Endodermal cell (in vitro differentiated cells): ENCODE measurements around the gene CAVIN3. TPM values are rescaled to one million over a fixed set of nuclear protein-coding genes. Genes with fewer than 3 reads are reported as not detected.

Experiments used
- DNase-seq: peaks from one replicate; pipeline ENCODE4 v3.0.0-alpha.2; 2017
- H3K27ac ChIP-seq: 2 replicates; pipeline ENCODE4 v1.5.1; 2013; ENCODE audit warnings: mild to moderate bottlenecking, low read depth, low read length, moderate library complexity
- H3K27me3 ChIP-seq: 2 replicates; pipeline ENCODE4 v1.6.1; 2013; ENCODE audit warnings: mild to moderate bottlenecking, low read length, moderate library complexity; ENCODE audit not compliant: insufficient read depth, control insufficient read depth, poor library complexity, severe bottlenecking
- H3K36me3 ChIP-seq: 2 replicates; pipeline ENCODE4 v1.7.0; 2013; ENCODE audit warnings: mild to moderate bottlenecking, low read length, moderate library complexity; ENCODE audit not compliant: control insufficient read depth, insufficient read depth
- H3K4me1 ChIP-seq: one replicate; pipeline ENCODE4 v1.7.0; 2013; ENCODE audit warnings: low read length; ENCODE audit not compliant: control insufficient read depth, insufficient read depth
- H3K4me3 ChIP-seq: 2 replicates; pipeline ENCODE4 v1.5.1; 2013; ENCODE audit warnings: mild to moderate bottlenecking, low read length, moderate library complexity
- H3K9ac ChIP-seq: 2 replicates; pipeline ENCODE4 v1.6.1; 2013; ENCODE audit warnings: mild to moderate bottlenecking, low read length, moderate library complexity; ENCODE audit not compliant: poor library complexity, severe bottlenecking; ENCODE audit errors: extremely low read depth
- H3K9me3 ChIP-seq: 2 replicates; pipeline ENCODE4 v1.6.1; 2013; ENCODE audit warnings: mild to moderate bottlenecking, low read length, moderate library complexity; ENCODE audit not compliant: control insufficient read depth
- H3K27ac Mint-ChIP-seq: 2 replicates; pipeline ENCODE4 v1.8.0; 2020; ENCODE audit warnings: mixed read lengths
- H3K27me3 Mint-ChIP-seq: 2 replicates; pipeline ENCODE4 v1.8.0; 2021; ENCODE audit warnings: mild to moderate bottlenecking, mixed read lengths; ENCODE audit not compliant: insufficient read depth
- H3K36me3 Mint-ChIP-seq: 2 replicates; pipeline ENCODE4 v1.8.0; 2020; ENCODE audit warnings: low read depth, mixed read lengths
- H3K4me1 Mint-ChIP-seq: 2 replicates; pipeline ENCODE4 v1.8.0; 2020; ENCODE audit warnings: mixed read lengths
- H3K4me3 Mint-ChIP-seq: 2 replicates; pipeline ENCODE4 v1.8.0; 2020; ENCODE audit warnings: mild to moderate bottlenecking, moderate library complexity, mixed read lengths
- H3K9me3 Mint-ChIP-seq: 2 replicates; pipeline ENCODE4 v1.8.0; 2020; ENCODE audit warnings: mild to moderate bottlenecking, mixed read lengths
- WGBS, 2 experiments: methylation state at CpG; one replicate each; pipeline versions ENCODE4 v1.1.5 to v1.1.7; 2013; ENCODE audit warnings: missing lambda C conversion rate in 2 of 2, mixed read lengths in 1 of 2; ENCODE audit not compliant: insufficient coverage in 1 of 2, insufficient read length in 1 of 2; 5-methylcytosine and 5-hydroxymethylcytosine counted together
- total RNA-seq, 2 donors: library from RNA; stranded (reverse); fragmentation: NEBNext Ultra II Directional in 1 of 2; extraction: Animal tissue kit (Norgen Biotek cat#: 25700) in 1 of 2; gene quantifications; 2 replicates in 1 of 2; 3 replicates in 1 of 2; pipeline ENCODE4 v1.2.1, GENCODE V29; 2021
- TF ChIP-seq, protein P1 (sequence below): fragments of 200-600 bp; sonication (generic); conservative IDR thresholded peaks from 2 replicates; pipeline ENCODE4 v1.5.0; 2021; ENCODE audit warnings: antibody characterized with exemption, mild to moderate bottlenecking

The CAVIN3 gene
- total RNA-seq, 2 donors from 2014 or later, result 42.2 to 70.2 TPM

DNA sequence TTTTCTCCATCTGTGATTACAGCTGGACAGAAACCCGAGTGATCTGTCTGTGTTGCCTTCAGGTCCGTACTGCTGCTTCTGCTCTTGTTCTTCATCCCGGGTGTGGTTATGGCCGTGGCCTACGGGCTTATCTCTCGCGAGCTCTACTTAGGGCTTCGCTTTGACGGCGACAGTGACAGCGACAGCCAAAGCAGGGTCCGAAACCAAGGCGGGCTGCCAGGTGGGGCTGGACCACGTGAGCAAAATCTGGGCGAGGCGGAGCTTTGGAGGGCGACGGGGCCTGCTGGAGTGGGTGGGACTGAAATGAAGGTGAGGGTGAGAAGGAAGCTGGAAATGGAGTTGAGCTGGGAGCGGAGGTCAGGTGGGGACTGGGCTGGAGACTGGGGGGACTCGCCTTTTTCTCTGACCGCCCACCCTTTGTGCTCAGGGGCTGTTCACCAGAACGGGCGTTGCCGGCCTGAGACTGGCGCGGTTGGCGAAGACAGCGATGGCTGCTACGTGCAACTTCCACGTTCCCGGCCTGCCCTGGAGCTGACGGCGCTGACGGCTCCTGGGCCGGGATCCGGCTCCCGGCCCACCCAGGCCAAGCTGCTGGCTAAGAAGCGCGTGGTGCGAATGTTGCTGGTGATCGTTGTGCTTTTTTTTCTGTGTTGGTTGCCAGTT, 49.6 kb downstream of the CAVIN3 start:
- peaks cover 45% of the 10 kb centered on the region for H3K36me3 ChIP-seq
- H3K4me1 Mint-ChIP-seq, result peaks cover 35% of the 10 kb centered on the region
- peaks cover 18% of the 10 kb centered on the region for H3K4me1 ChIP-seq
- no peaks in the 10 kb centered on the region for H3K27me3 ChIP-seq
- H3K27ac Mint-ChIP-seq, result no peak overlapping the region
- H3K9ac ChIP-seq, result no peak overlapping the region
- H3K4me3 ChIP-seq, result no peak overlapping the region
- no peaks in the 10 kb centered on the region for H3K27me3 Mint-ChIP-seq
- peaks cover 13% of the 10 kb centered on the region for H3K9me3 Mint-ChIP-seq
- peaks cover 51% of the 10 kb centered on the region for H3K36me3 Mint-ChIP-seq
- H3K27ac ChIP-seq, result no peak overlapping the region
- 95 to 97% methylated on average over 28 to 41 of the region's 41 CpGs for WGBS, 2 experiments
- peak overlapping the region; percentile 7 for H3K4me3 Mint-ChIP-seq
- DNase-seq, result peak; percentile 38
- TF ChIP-seq, protein P1, sequence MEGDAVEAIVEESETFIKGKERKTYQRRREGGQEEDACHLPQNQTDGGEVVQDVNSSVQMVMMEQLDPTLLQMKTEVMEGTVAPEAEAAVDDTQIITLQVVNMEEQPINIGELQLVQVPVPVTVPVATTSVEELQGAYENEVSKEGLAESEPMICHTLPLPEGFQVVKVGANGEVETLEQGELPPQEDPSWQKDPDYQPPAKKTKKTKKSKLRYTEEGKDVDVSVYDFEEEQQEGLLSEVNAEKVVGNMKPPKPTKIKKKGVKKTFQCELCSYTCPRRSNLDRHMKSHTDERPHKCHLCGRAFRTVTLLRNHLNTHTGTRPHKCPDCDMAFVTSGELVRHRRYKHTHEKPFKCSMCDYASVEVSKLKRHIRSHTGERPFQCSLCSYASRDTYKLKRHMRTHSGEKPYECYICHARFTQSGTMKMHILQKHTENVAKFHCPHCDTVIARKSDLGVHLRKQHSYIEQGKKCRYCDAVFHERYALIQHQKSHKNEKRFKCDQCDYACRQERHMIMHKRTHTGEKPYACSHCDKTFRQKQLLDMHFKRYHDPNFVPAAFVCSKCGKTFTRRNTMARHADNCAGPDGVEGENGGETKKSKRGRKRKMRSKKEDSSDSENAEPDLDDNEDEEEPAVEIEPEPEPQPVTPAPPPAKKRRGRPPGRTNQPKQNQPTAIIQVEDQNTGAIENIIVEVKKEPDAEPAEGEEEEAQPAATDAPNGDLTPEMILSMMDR, result no peak
- H3K9me3 ChIP-seq, result peaks cover 12% of the 10 kb centered on the region

DNA sequence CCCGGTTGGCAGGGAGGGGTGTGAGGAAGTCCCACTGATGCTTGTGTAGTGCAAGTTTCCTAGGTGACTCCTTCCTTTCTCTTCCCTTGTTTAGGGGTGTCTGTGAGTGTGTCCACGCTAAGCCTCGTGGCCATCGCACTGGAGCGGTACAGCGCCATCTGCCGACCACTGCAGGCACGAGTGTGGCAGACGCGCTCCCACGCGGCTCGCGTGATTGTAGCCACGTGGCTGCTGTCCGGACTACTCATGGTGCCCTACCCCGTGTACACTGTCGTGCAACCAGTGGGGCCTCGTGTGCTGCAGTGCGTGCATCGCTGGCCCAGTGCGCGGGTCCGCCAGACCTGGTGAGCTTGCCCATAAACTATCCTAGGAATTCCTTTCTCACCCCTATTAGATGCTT, 50.3 kb downstream of the CAVIN3 start:
- Mint-ChIP-seq H3K4me3 (no peak overlapping the region), H3K9me3 (peaks cover 7% of the 10 kb centered on the region), H3K27ac (no peak overlapping the region), H3K27me3 (no peaks in the 10 kb centered on the region), H3K4me1 (peaks cover 41% of the 10 kb centered on the region), H3K36me3 (peaks cover 44% of the 10 kb centered on the region)
- WGBS, 2 experiments, result 93 to 97% methylated on average over 21 to 24 of the region's 24 CpGs
- H3K27ac ChIP-seq, result no peak overlapping the region
- H3K4me1 ChIP-seq, result peaks cover 20% of the 10 kb centered on the region
- H3K4me3 ChIP-seq, result no peak overlapping the region
- H3K9ac ChIP-seq, result no peak overlapping the region
- peak; percentile 64 for DNase-seq
- peaks cover 52% of the 10 kb centered on the region for H3K36me3 ChIP-seq
- H3K9me3 ChIP-seq, result peaks cover 5% of the 10 kb centered on the region
- no peaks in the 10 kb centered on the region for H3K27me3 ChIP-seq
- TF ChIP-seq, protein P1, result peak; percentile 60

Other genes starting within 250 kb of the CAVIN3 start
- not detected for gene OR56B4, start 212.8 kb downstream of the CAVIN3 start, total RNA-seq
- gene OR52B2, start 150.2 kb downstream of the CAVIN3 start, total RNA-seq, result not detected
- gene OR52W1, start 121.3 kb downstream of the CAVIN3 start, total RNA-seq, result not detected
- gene C11orf42, start 114.9 kb downstream of the CAVIN3 start, total RNA-seq, result not detected
- 10 to 100 TPM; 45.3 to 50.6 TPM for gene FHIP1B, start 85.9 kb downstream of the CAVIN3 start, total RNA-seq
- 1 to 10 TPM; 1.7 to 4.3 TPM for gene CNGA4, start 81.4 kb downstream of the CAVIN3 start, total RNA-seq
- 100 to 1,000 TPM; 433 to 467 TPM for gene CCKBR, start 60.7 kb downstream of the CAVIN3 start, total RNA-seq
- gene SMPD1, start 70.0 kb upstream of the CAVIN3 start, total RNA-seq, result 10 to 100 TPM in 1 of 2 donors, 1 to 10 TPM in 1; 9.4 to 28.7 TPM
- gene APBB1, start 98.6 kb upstream of the CAVIN3 start, total RNA-seq, result 10 to 100 TPM; 51.5 to 51.6 TPM
- 1 to 10 TPM; 3.9 to 6.0 TPM for gene HPX, start 120.5 kb upstream of the CAVIN3 start, total RNA-seq
- 10 to 100 TPM; 13.0 to 18.0 TPM for gene TRIM3, start 153.4 kb upstream of the CAVIN3 start, total RNA-seq
- gene ARFIP2, start 160.8 kb upstream of the CAVIN3 start, total RNA-seq, result 10 to 100 TPM; 56.5 to 56.8 TPM
- gene TIMM10B, start 161.0 kb upstream of the CAVIN3 start, total RNA-seq, result 10 to 100 TPM; 29.6 to 30.5 TPM
- gene DNHD1, start 176.8 kb upstream of the CAVIN3 start, total RNA-seq, result 10 to 100 TPM; 11.0 to 12.2 TPM